ENCODE measurements around the gene HES3.

The HES3 gene

GRCh38 chr1:6274622-6275139 lies 30.7 kb downstream of the HES3 start:
- H3K79me2 ChIP-seq (ENCODE audit: control insufficient read depth, insufficient read depth, low read length, poor library complexity): no peaks in the 10 kb centered on the region

GRCh38 chr1:6275826-6276782 lies 32.1 kb downstream of the HES3 start:
- Histone ChIP-seq H3K4me1 (ENCODE audit: control insufficient read depth in 1 of 2, insufficient read depth in 2 of 2, low read length in 2 of 2) (peaks cover 0 to 2% of the 10 kb centered on the region in 2 experiments), H3K4me2 (ENCODE audit: low read length) (no peak overlapping the region), H3K4me3 (ENCODE audit: low read depth, low read length) (no peak overlapping the region), H4K91ac (ENCODE audit: low read depth, low read length) (no peak overlapping the region), H3K14ac (ENCODE audit: low read length) (no peak overlapping the region), H2AK5ac (ENCODE audit: low read length) (no peak overlapping the region), H3K79me1 (ENCODE audit: low read length) (no peaks in the 10 kb centered on the region), H4K12ac (ENCODE audit: low read depth, low read length) (no peak overlapping the region), H3K18ac (ENCODE audit: low read length) (no peak overlapping the region), H3K4ac (ENCODE audit: low read depth, low read length) (no peak overlapping the region), H2BK12ac (ENCODE audit: low read length) (no peak overlapping the region), H3K36me3 (ENCODE audit: control insufficient read depth in 1 of 2, insufficient read depth in 2 of 2, low read length in 2 of 2) (peaks cover 0 to 2% of the 10 kb centered on the region in 2 experiments), H3K79me2 (ENCODE audit: control insufficient read depth, insufficient read depth, low read length, poor library complexity) (no peaks in the 10 kb centered on the region), H2BK120ac (ENCODE audit: insufficient read depth, low read length, poor library complexity) (no peak overlapping the region), H3K23ac (ENCODE audit: low read length) (no peak overlapping the region), H3K27me3 (ENCODE audit: insufficient read depth, low read length) (no peaks in the 10 kb centered on the region), H2AFZ (ENCODE audit: insufficient read depth, low read length, poor library complexity) (no peak overlapping the region), H3K27ac (ENCODE audit: low read depth, low read length) (no peak overlapping the region), H4K8ac (ENCODE audit: low read depth, low read length) (no peak overlapping the region), H2BK5ac (ENCODE audit: low read depth, low read length, poor library complexity) (no peak overlapping the region), H3K9ac (ENCODE audit: low read length) (no peak overlapping the region), H3K9me3 (ENCODE audit: insufficient read depth, low read depth, low read length) (no peaks in the 10 kb centered on the region)
- DNase-seq: no peak
- no CpG with 5 or more reads among the region's 35 CpGs for WGBS (ENCODE audit: extremely low coverage, insufficient coverage, insufficient read length)

More at GRCh38 chr1:6274622-6275139, 30.7 kb downstream of the HES3 start:
- no peak overlapping the region for H3K9ac ChIP-seq (ENCODE audit: low read length)
- DNase-seq: no peak
- no peak overlapping the region for H4K91ac ChIP-seq (ENCODE audit: low read depth, low read length)
- H3K36me3 ChIP-seq (ENCODE audit: control insufficient read depth in 1 of 2, insufficient read depth in 2 of 2, low read length in 2 of 2): peaks cover 0 to 2% of the 10 kb centered on the region in 2 experiments
- no peak overlapping the region for H3K14ac ChIP-seq (ENCODE audit: low read length)
- H3K27me3 ChIP-seq (ENCODE audit: insufficient read depth, low read length): no peaks in the 10 kb centered on the region
- H4K8ac ChIP-seq (ENCODE audit: low read depth, low read length): no peak overlapping the region
- H2AFZ ChIP-seq (ENCODE audit: insufficient read depth, low read length, poor library complexity): no peak overlapping the region
- no peak overlapping the region for H2BK120ac ChIP-seq (ENCODE audit: insufficient read depth, low read length, poor library complexity)
- H3K27ac ChIP-seq (ENCODE audit: low read depth, low read length): no peak overlapping the region
- no peak overlapping the region for H3K18ac ChIP-seq (ENCODE audit: low read length)
- peaks cover 2% of the 10 kb centered on the region for H3K9me3 ChIP-seq (ENCODE audit: insufficient read depth, low read depth, low read length)
- no peak overlapping the region for H2BK12ac ChIP-seq (ENCODE audit: low read length)
- H2BK5ac ChIP-seq (ENCODE audit: low read depth, low read length, poor library complexity): no peak overlapping the region
- H3K4me1 ChIP-seq (ENCODE audit: control insufficient read depth in 1 of 2, insufficient read depth in 2 of 2, low read length in 2 of 2): peaks cover 0 to 2% of the 10 kb centered on the region in 2 experiments
- H3K4me2 ChIP-seq (ENCODE audit: low read length): no peak overlapping the region
- H2AK5ac ChIP-seq (ENCODE audit: low read length): no peak overlapping the region
- H3K23ac ChIP-seq (ENCODE audit: low read length): no peak overlapping the region
- H3K4ac ChIP-seq (ENCODE audit: low read depth, low read length): no peak overlapping the region
- no peak overlapping the region for H3K4me3 ChIP-seq (ENCODE audit: low read depth, low read length)
- H3K79me1 ChIP-seq (ENCODE audit: low read length): no peaks in the 10 kb centered on the region
- no CpG with 5 or more reads among the region's 16 CpGs for whole genome bisulfite sequencing (ENCODE audit: extremely low coverage, insufficient coverage, insufficient read length)
- H4K12ac ChIP-seq (ENCODE audit: low read depth, low read length): no peak overlapping the region

- H4K12ac ChIP-seq (ENCODE audit: low read depth, low read length): no peak overlapping the region
Observed at GRCh38 chr1:6276811-6277555, 33.0 kb downstream of the HES3 start.

GRCh38 chr1:6278263-6278662 lies 34.3 kb downstream of the HES3 start:
- DNase-seq: no peak
- Histone ChIP-seq H3K23ac (ENCODE audit: low read length) (no peak overlapping the region), H3K9ac (ENCODE audit: low read length) (no peak overlapping the region), H3K9me3 (ENCODE audit: insufficient read depth, low read depth, low read length) (no peaks in the 10 kb centered on the region), H3K18ac (ENCODE audit: low read length) (no peak overlapping the region), H4K8ac (ENCODE audit: low read depth, low read length) (no peak overlapping the region), H4K91ac (ENCODE audit: low read depth, low read length) (no peak overlapping the region), H3K27ac (ENCODE audit: low read depth, low read length) (no peak overlapping the region), H2AK5ac (ENCODE audit: low read length) (no peak overlapping the region), H2BK120ac (ENCODE audit: insufficient read depth, low read length, poor library complexity) (no peak overlapping the region), H3K4ac (ENCODE audit: low read depth, low read length) (no peak overlapping the region), H3K79me2 (ENCODE audit: control insufficient read depth, insufficient read depth, low read length, poor library complexity) (no peaks in the 10 kb centered on the region), H2BK5ac (ENCODE audit: low read depth, low read length, poor library complexity) (no peak overlapping the region), H3K27me3 (ENCODE audit: insufficient read depth, low read length) (no peaks in the 10 kb centered on the region), H2AFZ (ENCODE audit: insufficient read depth, low read length, poor library complexity) (no peak overlapping the region), H3K4me2 (ENCODE audit: low read length) (no peak overlapping the region), H4K12ac (ENCODE audit: low read depth, low read length) (no peak overlapping the region), H3K4me3 (ENCODE audit: low read depth, low read length) (no peak overlapping the region), H3K79me1 (ENCODE audit: low read length) (no peaks in the 10 kb centered on the region), H3K4me1 (ENCODE audit: control insufficient read depth in 1 of 2, insufficient read depth in 2 of 2, low read length in 2 of 2) (peaks cover 0 to 2% of the 10 kb centered on the region in 2 experiments), H3K14ac (ENCODE audit: low read length) (no peak overlapping the region), H2BK12ac (ENCODE audit: low read length) (no peak overlapping the region), H3K36me3 (ENCODE audit: control insufficient read depth in 1 of 2, insufficient read depth in 2 of 2, low read length in 2 of 2) (peaks cover 0 to 2% of the 10 kb centered on the region in 2 experiments)
- no CpG with 5 or more reads among the region's 9 CpGs for WGBS (ENCODE audit: extremely low coverage, insufficient coverage, insufficient read length)

More at GRCh38 chr1:6276811-6277555, 33.0 kb downstream of the HES3 start:
- Histone ChIP-seq H3K14ac (ENCODE audit: low read length) (no peak overlapping the region), H4K91ac (ENCODE audit: low read depth, low read length) (no peak overlapping the region), H3K4me1 (ENCODE audit: control insufficient read depth in 1 of 2, insufficient read depth in 2 of 2, low read length in 2 of 2) (peaks cover 0 to 2% of the 10 kb centered on the region in 2 experiments), H2BK5ac (ENCODE audit: low read depth, low read length, poor library complexity) (no peak overlapping the region), H3K27me3 (ENCODE audit: insufficient read depth, low read length) (no peaks in the 10 kb centered on the region), H2BK12ac (ENCODE audit: low read length) (no peak overlapping the region), H3K79me1 (ENCODE audit: low read length) (no peaks in the 10 kb centered on the region), H3K4ac (ENCODE audit: low read depth, low read length) (no peak overlapping the region), H2BK120ac (ENCODE audit: insufficient read depth, low read length, poor library complexity) (no peak overlapping the region), H3K79me2 (ENCODE audit: control insufficient read depth, insufficient read depth, low read length, poor library complexity) (no peaks in the 10 kb centered on the region), H3K36me3 (ENCODE audit: control insufficient read depth in 1 of 2, insufficient read depth in 2 of 2, low read length in 2 of 2) (peaks cover 0 to 2% of the 10 kb centered on the region in 2 experiments), H2AFZ (ENCODE audit: insufficient read depth, low read length, poor library complexity) (no peak overlapping the region), H4K8ac (ENCODE audit: low read depth, low read length) (no peak overlapping the region), H3K23ac (ENCODE audit: low read length) (no peak overlapping the region), H3K18ac (ENCODE audit: low read length) (no peak overlapping the region), H3K4me3 (ENCODE audit: low read depth, low read length) (no peak overlapping the region), H3K27ac (ENCODE audit: low read depth, low read length) (no peak overlapping the region), H3K9ac (ENCODE audit: low read length) (no peak overlapping the region), H3K4me2 (ENCODE audit: low read length) (no peak overlapping the region), H2AK5ac (ENCODE audit: low read length) (no peak overlapping the region), H3K9me3 (ENCODE audit: insufficient read depth, low read depth, low read length) (no peaks in the 10 kb centered on the region)
- WGBS (ENCODE audit: extremely low coverage, insufficient coverage, insufficient read length): no CpG with 5 or more reads among the region's 20 CpGs
- DNase-seq: no peak

All from trophoblast cell (in vitro differentiated cells and primary cell).